ENCODE data around the gene FAM81A.
"Not testable (repeated sequence)": the region's sequence is repeated elsewhere in the genome, so short reads cannot be mapped to it uniquely, and the experiment has no call there.

The FAM81A gene

DNA sequence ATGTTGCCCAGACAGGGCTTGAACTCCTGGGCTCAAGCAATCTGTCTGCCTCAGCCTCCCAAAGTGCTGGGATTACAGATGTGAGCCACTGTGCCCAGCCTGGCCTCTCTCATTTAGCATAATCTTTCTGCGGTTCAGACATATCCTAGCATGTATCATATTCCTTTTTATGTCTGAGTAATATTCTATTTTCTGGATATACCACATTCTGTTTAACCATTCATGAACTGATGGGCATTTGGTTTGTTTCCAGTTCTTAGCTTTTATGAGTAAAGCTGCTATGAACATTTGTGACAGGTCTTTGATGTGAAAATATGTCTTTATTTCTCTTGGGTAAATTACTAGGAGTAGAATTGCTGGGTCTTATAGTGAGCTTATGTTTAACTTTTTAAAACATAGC lies 23.5 kb downstream of the FAM81A start:
- Histone ChIP-seq H3K4me1 (ENCODE audit: insufficient read depth, low read length) (no peaks in the 10 kb centered on the region), H2AFZ (ENCODE audit: low read depth, low read length) (no peak overlapping the region), H3K36me3 (ENCODE audit: insufficient read depth, low read length) (no peaks in the 10 kb centered on the region), H3K27me3 (ENCODE audit: insufficient read depth, low read length) (no peaks in the 10 kb centered on the region), H3K9me3 (ENCODE audit: low read length) (peaks cover 6% of the 10 kb centered on the region), H3K4me3 (ENCODE audit: low read length) (no peak overlapping the region)

DNA sequence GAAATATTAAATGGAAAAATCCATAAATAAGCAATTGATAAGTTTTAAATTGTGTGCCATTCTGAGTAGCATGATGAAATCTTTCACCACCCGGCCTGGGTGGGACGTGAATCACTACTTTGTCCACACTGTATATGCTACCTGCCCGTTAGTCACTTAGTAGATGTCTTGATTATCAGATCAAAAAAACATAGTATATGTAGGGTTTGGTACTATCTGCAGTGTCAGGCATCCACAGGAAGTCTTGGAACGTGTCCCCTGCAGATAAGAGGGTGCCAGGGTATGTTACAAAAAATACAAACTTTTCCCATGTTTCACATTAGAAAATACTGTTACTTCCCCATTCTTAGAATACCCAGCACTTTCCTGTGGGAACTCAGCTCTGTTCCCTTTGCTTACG lies 35.2 kb downstream of the FAM81A start:
- Histone ChIP-seq H3K9me3 (ENCODE audit: low read length) (peaks cover 1% of the 10 kb centered on the region), H3K27me3 (ENCODE audit: insufficient read depth, low read length) (no peaks in the 10 kb centered on the region)

DNA sequence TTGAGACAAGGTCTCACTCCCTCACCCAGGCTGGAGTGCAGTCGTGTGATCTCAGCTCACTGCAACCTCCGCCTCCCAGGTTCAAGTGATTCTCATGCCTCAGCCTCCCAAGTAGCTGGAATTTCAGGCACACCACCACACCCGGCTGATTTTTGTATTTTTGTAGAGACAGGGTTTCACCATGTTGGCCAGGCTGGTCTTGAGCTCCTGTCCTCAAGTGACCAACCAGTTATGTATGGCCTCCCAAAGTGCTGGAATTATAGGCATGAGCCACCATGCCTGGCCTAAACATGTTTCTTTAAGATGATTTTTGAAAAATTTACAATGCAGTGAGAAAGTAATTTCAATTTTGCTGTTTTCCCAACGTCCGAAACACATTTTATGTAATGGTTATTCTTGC lies 37.2 kb downstream of the FAM81A start:
- not testable (repeated sequence) for H3K27me3 ChIP-seq (ENCODE audit: insufficient read depth, low read length); H3K4me1 ChIP-seq (ENCODE audit: insufficient read depth, low read length); H2AFZ ChIP-seq (ENCODE audit: low read depth, low read length); H3K36me3 ChIP-seq (ENCODE audit: insufficient read depth, low read length); H3K4me3 ChIP-seq (ENCODE audit: low read length); H3K9me3 ChIP-seq (ENCODE audit: low read length)

More for the DNA sequence above, 35.2 kb downstream of the FAM81A start:
- H3K4me1 ChIP-seq (ENCODE audit: insufficient read depth, low read length): no peaks in the 10 kb centered on the region
- no peak overlapping the region for H3K4me3 ChIP-seq (ENCODE audit: low read length)
- H3K36me3 ChIP-seq (ENCODE audit: insufficient read depth, low read length): no peaks in the 10 kb centered on the region
- no peak overlapping the region for H2AFZ ChIP-seq (ENCODE audit: low read depth, low read length)

DNA sequence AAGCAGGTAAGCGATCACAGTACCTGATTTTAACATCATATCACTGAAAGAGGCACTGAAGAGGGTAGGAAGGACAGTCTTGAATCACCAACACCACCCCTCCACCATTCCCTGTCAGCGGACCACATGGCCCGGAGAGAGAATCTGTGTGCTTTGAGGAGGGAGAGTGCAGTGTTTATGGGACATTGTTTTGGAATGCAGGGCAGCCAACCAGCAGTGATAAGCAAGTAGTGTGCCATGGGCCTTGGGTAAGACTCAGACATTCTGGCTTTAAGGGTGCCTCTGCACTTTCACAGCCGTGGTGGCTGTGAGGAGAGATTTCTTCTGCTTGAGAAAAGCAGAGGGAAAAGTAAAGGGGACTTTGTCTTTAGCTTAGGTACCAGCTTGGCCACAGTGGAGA lies 46.4 kb downstream of the FAM81A start:
- no peaks in the 10 kb centered on the region for H3K4me1 ChIP-seq (ENCODE audit: insufficient read depth, low read length)
- no peak overlapping the region for H2AFZ ChIP-seq (ENCODE audit: low read depth, low read length)
- H3K4me3 ChIP-seq (ENCODE audit: low read length): no peak overlapping the region
- H3K27me3 ChIP-seq (ENCODE audit: insufficient read depth, low read length): no peaks in the 10 kb centered on the region
- no peaks in the 10 kb centered on the region for H3K9me3 ChIP-seq (ENCODE audit: low read length)
- H3K36me3 ChIP-seq (ENCODE audit: insufficient read depth, low read length): no peaks in the 10 kb centered on the region

DNA sequence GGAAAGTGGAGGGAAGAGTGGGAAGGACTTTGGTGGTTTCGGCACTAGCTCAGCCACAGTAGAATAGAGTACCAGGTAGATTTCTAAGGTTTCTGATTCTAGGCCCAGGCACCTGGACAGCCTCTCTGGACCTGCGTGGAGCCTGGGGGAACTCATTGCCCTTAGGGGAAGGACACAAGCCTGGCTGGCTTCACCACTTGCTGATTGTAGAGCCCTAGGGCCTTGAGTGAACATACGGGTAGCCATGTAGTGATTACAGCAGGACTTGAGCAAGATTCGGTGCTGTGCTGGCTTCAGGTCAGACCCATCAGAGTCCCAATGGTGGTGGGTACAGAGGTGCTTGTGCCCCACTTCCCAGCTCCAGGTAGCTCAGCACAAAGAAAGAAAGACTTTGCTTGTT lies 47.0 kb downstream of the FAM81A start:
- no peak overlapping the region for H2AFZ ChIP-seq (ENCODE audit: low read depth, low read length)
- H3K4me3 ChIP-seq (ENCODE audit: low read length): no peak overlapping the region
- no peaks in the 10 kb centered on the region for H3K9me3 ChIP-seq (ENCODE audit: low read length)
- H3K4me1 ChIP-seq (ENCODE audit: insufficient read depth, low read length): no peaks in the 10 kb centered on the region
- H3K36me3 ChIP-seq (ENCODE audit: insufficient read depth, low read length): no peaks in the 10 kb centered on the region
- H3K27me3 ChIP-seq (ENCODE audit: insufficient read depth, low read length): no peaks in the 10 kb centered on the region

DNA sequence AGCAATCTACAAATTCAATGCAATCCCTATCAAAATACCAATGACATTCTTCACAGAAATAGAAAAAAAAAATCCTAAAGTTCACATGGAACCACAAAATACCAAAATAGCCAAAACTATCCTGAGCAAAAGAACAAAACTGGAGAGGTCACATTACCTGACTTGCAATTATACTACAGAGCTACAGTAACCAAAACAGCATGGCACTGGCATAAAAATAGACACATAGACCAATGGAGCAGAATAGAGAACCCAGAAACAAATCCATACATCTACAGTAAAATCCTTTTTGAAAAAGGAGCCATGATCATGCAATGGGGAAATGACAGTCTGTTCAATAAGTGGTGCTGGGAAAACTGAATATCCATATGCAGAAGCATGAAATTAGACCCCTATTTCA lies 51.5 kb downstream of the FAM81A start:
- not testable (repeated sequence) for H3K9me3 ChIP-seq (ENCODE audit: low read length); H3K27me3 ChIP-seq (ENCODE audit: insufficient read depth, low read length); H2AFZ ChIP-seq (ENCODE audit: low read depth, low read length); H3K4me1 ChIP-seq (ENCODE audit: insufficient read depth, low read length); H3K4me3 ChIP-seq (ENCODE audit: low read length); H3K36me3 ChIP-seq (ENCODE audit: insufficient read depth, low read length)

DNA sequence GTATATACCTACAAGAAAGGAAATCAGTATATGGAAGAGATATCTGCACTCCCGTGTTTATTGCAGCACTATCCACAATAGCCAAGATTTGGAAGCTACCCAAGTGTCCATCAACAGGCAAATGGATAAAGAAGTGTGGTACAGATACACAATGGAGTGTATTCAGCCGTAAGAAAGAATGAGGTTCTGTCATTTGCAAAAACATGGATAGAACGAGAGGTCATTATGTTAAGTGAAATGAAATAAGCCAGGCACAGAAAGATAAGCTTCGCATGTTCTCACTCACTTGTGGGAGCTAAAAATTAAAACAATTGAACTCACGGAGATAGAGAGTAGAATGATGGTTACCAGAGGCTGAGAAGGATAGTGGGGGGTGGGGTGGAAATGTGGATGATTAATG lies 53.1 kb downstream of the FAM81A start:
- Histone ChIP-seq H3K9me3 (ENCODE audit: low read length) (no peaks in the 10 kb centered on the region), H3K36me3 (ENCODE audit: insufficient read depth, low read length) (no peaks in the 10 kb centered on the region), H3K4me3 (ENCODE audit: low read length) (no peak overlapping the region), H3K4me1 (ENCODE audit: insufficient read depth, low read length) (peaks cover 5% of the 10 kb centered on the region), H2AFZ (ENCODE audit: low read depth, low read length) (no peak overlapping the region), H3K27me3 (ENCODE audit: insufficient read depth, low read length) (no peaks in the 10 kb centered on the region)

DNA sequence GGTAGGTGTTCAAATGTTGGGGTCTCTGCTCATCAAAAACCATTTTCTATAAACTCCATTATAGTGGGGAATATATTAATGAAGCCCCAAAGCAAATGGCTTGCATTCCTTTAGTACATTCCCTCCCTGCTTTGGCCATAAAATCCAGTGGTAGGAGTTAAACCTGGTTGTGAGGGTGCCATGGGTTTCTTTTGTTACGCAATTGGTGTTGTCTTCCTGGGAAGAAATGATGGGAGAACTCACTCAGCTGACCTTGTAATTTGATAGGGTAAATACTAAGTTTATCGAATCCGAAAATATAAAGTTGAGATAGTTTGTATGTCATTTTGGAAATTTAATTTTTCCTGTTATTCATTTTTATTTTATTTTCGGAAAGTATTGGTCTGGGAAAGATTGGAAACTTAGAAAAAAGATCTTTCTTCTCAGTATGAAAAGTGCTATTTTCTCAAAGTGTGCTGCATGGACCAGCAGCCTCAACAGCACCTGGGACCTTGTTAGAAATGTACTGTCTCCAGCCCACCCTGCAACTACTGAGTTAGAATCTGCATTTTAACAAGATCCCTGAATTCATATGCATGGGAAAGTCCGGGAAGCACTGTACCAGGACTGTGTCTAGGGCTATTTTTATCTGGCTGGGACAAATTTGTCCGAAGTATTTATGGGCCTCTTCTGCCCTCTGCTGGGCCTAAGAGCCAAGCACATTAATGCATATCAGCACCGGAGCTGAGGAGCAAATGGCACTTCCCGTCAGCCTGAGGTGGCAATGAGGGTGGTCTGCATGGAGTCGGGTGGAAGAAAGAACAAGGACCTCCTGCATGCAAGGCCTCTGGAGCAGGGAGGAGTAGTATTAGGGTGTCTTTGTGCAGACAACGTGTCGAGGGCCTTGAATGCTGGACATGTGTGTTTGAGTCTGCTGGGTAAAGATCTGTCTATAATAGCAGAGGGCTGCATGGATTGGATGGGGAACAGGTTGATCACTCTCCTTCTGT lies 54.7 kb downstream of the FAM81A start:
- no peaks in the 10 kb centered on the region for H3K9me3 ChIP-seq (ENCODE audit: low read length)
- no peaks in the 10 kb centered on the region for H3K27me3 ChIP-seq (ENCODE audit: insufficient read depth, low read length)
- no peaks in the 10 kb centered on the region for H3K36me3 ChIP-seq (ENCODE audit: insufficient read depth, low read length)
- H2AFZ ChIP-seq (ENCODE audit: low read depth, low read length): peak overlapping the region; percentile 2
- H3K4me1 ChIP-seq (ENCODE audit: insufficient read depth, low read length): peaks cover 5% of the 10 kb centered on the region
- H3K4me3 ChIP-seq (ENCODE audit: low read length): no peak overlapping the region

DNA sequence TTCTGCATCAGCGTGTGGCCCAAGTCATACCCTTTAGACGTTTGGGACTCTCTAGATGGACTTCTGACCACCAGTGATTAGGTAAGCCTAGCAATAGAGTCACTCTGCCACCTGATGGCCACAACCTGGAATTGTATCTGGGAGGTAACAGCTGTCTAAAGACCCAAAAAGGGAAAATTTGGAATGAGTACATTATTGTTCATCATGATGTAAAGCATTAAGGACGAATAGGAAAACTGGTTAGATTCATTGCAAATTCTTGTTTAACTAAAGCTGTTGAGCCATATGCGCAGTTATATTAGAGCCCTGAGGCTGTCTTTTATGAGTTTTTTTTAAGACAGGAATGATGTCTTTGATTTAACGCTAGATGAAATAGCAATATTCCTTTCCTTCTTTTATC lies 63.6 kb downstream of the FAM81A start:
- no peak overlapping the region for H3K4me3 ChIP-seq (ENCODE audit: low read length)
- no peaks in the 10 kb centered on the region for H3K27me3 ChIP-seq (ENCODE audit: insufficient read depth, low read length)
- no peaks in the 10 kb centered on the region for H3K36me3 ChIP-seq (ENCODE audit: insufficient read depth, low read length)
- H3K4me1 ChIP-seq (ENCODE audit: insufficient read depth, low read length): no peaks in the 10 kb centered on the region
- no peaks in the 10 kb centered on the region for H3K9me3 ChIP-seq (ENCODE audit: low read length)
- H2AFZ ChIP-seq (ENCODE audit: low read depth, low read length): no peak overlapping the region

DNA sequence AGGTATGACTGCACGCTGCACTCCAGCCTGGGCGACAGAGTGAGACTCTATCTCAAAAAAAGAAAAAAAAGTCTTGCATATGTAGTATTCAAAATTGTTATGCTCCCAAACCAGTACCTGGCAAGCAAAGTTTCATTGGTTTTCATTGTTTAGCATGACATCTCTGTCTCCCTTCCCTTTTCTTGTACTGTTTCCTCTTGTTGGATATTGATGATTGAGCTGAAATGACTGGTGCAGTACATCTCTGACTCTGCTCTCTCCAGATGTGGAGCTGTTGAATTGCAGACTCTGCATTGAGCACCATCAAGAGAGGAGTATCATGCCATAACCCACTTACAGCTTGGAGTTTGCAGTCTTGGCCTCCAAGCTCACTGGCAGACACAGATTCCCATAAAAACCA lies 77.2 kb downstream of the FAM81A start:
- Histone ChIP-seq H3K9me3 (ENCODE audit: low read length) (no peaks in the 10 kb centered on the region), H3K36me3 (ENCODE audit: insufficient read depth, low read length) (no peaks in the 10 kb centered on the region), H3K4me1 (ENCODE audit: insufficient read depth, low read length) (no peaks in the 10 kb centered on the region), H3K4me3 (ENCODE audit: low read length) (no peak overlapping the region), H3K27me3 (ENCODE audit: insufficient read depth, low read length) (no peaks in the 10 kb centered on the region), H2AFZ (ENCODE audit: low read depth, low read length) (no peak overlapping the region)

DNA sequence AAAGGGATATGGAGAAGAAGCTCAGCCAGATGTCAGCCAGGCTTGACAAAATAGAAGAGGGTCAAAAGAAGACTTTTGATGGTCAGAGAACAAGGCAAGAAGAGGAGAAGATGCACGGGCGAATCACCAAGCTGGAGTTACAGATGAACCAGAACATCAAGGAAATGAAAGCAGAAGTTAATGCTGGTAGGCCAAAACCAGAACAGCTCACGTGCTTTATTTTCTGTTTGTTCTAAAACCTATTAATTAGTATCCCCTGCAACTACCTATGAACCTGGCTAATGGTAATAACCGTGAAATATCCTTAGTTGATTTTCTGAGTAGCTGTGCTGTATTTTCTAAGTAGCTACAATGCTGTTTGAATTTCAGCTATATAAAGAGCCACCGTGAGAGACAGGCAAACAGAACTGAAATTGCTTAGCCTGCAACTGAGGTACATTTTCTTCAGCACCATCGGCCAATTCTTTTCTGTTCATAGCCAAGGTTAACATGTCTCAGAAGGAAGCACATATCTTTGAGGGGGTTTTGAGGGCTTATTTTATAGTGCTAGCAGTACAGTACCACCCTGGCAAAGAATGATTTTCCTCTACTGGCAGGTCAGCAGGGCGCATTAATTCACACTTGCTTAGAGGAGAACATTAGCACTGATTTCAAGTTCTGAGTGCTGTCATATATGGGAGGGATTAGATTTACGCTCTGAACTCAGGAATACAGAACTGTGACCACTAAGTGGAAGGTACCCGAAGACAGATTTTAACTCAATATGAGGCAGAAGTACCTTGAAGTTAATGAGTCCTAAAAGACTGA lies 78.9 kb downstream of the FAM81A start:
- H3K4me1 ChIP-seq (ENCODE audit: insufficient read depth, low read length): no peaks in the 10 kb centered on the region
- no peaks in the 10 kb centered on the region for H3K9me3 ChIP-seq (ENCODE audit: low read length)
- H3K4me3 ChIP-seq (ENCODE audit: low read length): no peak overlapping the region
- no peaks in the 10 kb centered on the region for H3K27me3 ChIP-seq (ENCODE audit: insufficient read depth, low read length)
- H2AFZ ChIP-seq (ENCODE audit: low read depth, low read length): no peak overlapping the region
- no peaks in the 10 kb centered on the region for H3K36me3 ChIP-seq (ENCODE audit: insufficient read depth, low read length)

DNA sequence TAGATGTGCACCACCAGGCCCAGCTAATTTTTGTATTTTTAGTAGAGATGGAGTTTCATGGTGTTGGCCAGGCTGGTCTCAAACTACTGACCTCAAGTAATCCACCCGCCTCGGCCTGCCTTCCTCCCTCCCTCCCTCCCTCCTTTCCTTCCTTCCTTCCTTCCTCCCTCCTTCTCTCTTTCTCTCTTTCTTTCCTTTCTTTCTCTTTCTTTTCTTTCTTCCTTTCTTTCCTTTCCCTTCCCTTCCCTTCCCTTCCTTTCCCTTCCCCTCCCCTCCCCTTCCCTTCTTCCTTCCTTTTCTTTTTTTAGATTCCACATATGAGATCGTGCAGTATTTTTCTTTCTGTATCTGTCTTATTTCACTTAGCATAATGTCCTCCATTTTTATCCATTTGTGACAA lies 81.3 kb downstream of the FAM81A start:
- H3K4me1 ChIP-seq (ENCODE audit: insufficient read depth, low read length): peaks cover 4% of the 10 kb centered on the region
- H3K4me3 ChIP-seq (ENCODE audit: low read length): no peak overlapping the region
- H3K36me3 ChIP-seq (ENCODE audit: insufficient read depth, low read length): no peaks in the 10 kb centered on the region
- no peaks in the 10 kb centered on the region for H3K9me3 ChIP-seq (ENCODE audit: low read length)
- H3K27me3 ChIP-seq (ENCODE audit: insufficient read depth, low read length): no peaks in the 10 kb centered on the region
- H2AFZ ChIP-seq (ENCODE audit: low read depth, low read length): no peak overlapping the region

DNA sequence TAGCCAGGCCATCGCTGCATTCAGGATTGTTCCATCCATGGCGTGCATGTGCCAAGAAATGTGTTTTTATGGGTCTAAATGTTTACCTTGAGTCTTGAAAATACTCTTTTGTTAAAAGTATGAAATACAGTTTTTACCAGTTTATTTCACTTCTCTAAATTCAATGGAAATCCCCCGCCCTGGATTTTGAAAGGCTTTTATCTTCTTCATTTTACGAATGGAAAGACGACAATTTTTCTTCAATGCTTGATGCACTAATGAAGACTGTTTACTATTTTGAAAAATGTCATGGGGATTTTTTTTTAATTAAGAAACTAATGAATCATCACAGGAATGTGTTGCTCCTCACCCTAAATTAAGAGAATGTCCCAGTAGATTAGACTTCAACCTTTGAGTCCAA lies 83.5 kb downstream of the FAM81A start:
- Histone ChIP-seq H3K4me1 (ENCODE audit: insufficient read depth, low read length) (peaks cover 7% of the 10 kb centered on the region), H2AFZ (ENCODE audit: low read depth, low read length) (no peak overlapping the region), H3K27me3 (ENCODE audit: insufficient read depth, low read length) (no peaks in the 10 kb centered on the region), H3K9me3 (ENCODE audit: low read length) (no peaks in the 10 kb centered on the region), H3K4me3 (ENCODE audit: low read length) (no peak overlapping the region), H3K36me3 (ENCODE audit: insufficient read depth, low read length) (no peaks in the 10 kb centered on the region)

Data from neuron (in vitro differentiated cells).